OCI-M2 (cell line): ENCODE measurements around the gene EXOC2.

Experiments used
- DNase-seq: peaks from one replicate; lab custom pipeline; 2025; ENCODE audit not compliant: unreplicated experiment; lab: John Stamatoyannopoulos, UW

EXOC2 gene

DNA sequence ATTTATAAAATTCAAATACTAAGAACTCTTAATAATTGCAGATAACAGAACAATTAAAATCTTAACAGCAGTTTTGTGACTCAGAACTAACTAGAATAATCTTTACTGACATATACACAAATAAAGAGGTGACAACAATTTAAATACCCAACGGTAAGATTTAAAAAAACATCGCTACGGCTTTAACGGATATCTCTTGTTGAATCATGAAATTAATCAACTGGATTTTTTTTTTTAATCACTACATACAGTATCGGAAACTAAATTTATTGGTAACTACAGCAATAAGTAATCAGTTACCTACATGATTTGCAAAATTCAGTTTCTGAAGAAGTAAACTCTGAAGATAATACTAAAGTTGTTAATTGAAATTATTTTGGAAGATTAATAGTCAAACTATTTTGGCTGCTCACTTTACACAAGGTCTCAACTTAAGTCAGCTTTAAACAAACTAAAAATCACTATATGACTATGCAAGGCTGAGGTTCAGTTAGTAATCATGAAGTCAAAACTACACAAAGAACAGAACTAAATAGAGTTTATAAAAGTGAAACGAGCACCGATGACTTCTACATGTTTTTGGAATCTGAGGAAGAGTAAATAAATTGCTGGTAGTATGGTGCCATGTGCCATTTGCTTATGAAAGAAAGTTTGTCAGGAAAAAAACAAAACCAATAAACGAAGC is 164.8 kb downstream of the EXOC2 start:
- no peak for DNase-seq

DNA sequence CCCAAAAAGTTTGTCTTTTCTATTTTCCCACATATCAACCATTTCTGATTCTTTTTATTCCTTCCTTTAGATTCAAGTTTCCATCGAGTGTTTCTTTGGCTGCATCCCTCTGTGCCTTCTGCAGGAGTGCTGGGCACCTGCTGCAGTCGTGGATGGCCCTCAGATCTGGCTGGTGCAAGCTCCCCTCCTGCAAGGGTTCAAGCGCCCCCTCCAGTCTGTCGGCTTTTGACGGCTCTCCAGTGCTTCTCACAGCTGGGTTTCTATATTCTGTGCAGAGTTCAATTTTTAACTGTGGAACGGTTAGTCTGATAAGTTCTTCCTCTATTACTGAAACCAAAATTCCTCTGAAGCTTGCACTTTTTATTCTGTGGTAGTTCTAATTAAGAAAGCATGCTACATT is 168.1 kb downstream of the EXOC2 start:
- no peak for DNase-seq

DNA sequence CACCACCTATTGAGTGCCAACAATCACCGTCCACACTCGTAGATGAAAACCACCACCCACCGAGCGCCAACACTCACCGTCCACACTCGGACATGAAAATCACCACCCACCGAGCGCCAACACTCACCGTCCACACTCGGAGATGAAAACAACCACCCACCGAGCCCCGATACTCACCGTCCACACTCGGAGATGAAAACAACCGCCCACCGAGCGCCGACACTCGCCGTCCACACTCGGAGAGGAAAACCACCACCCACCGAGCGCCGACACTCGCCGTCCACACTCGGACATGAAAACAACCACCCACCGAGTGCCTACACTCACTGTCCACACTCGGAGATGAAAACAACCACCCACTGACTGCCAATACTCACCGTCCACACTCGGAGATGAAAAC is 172.1 kb downstream of the EXOC2 start:
- no peak for DNase-seq

DNA sequence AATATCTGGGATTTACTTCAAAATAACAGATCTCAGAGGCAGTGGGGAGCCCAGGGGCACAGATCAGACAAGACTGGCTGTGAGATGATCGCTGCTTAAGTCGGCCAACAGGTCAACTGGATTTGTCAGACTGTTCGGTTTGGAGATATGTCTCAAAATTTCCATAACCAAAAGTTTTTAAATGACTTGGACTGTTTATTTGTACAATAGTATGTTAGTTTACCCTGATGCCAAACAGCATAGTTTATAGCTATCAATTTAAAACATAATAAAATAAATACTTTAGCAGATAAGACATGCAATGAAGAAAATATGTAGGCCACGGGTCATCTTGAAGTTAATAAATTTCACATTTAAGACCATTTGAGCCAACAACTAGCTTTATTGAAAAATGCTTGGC is 174.7 kb downstream of the EXOC2 start:
- no peak for DNase-seq

DNA sequence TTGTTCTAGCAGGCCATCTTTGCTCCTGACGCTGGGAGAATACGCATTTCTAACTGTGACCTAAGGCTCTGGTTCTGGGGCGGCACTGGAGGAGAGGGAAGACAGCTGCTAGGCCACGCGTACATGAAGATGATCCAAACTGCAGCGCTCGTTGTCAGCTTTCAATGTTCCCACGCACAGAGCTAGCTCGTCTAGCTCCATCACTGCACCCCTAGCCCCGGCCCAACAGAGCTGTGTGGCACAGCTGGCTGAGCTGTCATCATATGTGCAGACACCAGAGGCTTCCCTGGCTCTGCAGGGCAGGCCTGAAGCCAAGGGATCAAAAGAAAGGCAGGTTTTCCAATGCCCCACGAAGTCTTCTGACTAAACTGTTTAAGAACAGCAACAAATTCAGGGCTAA is 176.7 kb downstream of the EXOC2 start:
- DNase-seq, result no peak

DNA sequence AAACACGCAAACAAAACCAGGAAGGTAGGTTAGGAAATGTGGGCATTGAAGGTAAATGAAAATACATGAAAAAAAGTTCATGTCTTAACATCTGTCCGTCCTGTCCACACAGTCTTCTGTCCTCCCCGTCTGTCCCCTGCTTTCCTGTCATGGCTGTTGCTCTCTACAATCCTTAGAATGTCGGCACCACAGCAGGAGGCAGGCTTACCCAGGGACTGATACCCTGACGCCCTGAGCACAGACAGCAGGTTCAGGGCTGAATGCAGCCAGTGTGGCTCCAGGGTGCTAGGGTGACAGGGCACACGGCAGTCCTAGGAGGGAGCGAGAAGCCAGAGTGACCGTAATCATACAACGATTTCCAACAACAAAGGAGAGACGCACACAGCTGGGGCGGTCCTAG is 177.7 kb downstream of the EXOC2 start:
- no peak for DNase-seq

DNA sequence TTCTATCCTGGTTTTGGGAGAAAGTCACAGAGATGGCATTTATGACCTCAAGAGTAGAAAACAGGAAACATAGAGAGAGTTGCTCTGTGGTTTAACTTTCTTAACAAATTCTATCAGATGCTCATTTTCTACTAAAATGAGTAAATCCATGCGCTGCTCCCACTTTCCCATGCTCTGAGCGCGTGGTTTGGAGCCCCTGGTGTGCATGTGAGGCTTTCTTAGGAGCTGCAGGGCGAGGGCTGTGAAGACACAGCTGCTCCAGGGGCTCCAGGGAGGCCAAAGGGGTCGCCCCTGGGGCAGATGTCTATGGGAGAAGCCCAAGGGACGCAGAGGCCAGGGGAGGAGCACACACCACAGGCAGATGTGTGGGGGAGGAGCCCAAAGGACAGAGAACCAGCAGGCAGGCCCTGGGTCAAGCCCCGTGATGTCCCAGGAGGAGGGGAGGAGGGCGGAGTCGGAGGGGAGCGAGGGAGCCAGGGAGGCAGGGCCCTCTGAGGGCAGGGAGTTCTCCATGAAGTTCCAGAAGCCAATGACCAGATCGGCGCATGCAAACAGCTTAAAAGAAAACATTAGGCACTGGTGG is 178.5 kb downstream of the EXOC2 start:
- DNase-seq, result no peak

DNA sequence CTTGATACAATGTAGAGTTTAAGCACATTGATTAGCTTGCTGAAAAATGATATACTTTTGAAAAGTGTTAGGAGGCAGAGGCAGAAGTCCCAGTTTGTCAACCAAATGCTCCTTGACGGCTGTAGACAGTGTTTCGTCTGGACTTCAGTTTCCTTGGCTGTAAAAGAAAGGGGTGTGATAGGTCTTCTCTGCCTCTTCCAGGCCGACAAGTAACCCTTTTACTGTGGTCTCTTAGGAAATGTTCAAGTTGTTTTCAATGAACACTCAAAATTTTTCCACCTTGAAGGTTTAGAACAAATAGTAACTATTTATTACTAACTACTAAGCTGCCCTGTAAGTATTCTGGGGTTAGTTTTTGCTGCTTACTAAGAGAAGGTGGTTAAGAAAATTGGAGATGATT is 179.0 kb downstream of the EXOC2 start:
- DNase-seq, result no peak

DNA sequence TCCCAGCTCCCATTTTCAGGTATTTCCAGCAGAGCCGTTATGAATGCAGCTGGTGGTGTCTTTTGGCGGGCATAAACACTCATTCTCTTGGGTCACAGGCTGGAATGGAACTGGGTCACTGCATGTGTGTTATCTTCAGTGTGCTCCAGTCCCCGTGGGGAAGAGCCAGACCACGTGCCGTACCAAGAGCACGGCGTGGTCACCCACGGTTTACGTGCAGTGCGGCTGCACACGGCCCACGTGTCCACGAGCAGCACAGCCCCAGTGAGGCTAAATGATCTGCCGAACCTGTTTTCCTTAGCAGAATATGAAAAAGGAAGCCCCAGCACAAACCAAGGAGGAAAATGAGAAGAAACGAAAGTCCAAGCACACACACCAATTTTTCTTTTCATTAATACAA is 179.9 kb downstream of the EXOC2 start:
- DNase-seq, result no peak

DNA sequence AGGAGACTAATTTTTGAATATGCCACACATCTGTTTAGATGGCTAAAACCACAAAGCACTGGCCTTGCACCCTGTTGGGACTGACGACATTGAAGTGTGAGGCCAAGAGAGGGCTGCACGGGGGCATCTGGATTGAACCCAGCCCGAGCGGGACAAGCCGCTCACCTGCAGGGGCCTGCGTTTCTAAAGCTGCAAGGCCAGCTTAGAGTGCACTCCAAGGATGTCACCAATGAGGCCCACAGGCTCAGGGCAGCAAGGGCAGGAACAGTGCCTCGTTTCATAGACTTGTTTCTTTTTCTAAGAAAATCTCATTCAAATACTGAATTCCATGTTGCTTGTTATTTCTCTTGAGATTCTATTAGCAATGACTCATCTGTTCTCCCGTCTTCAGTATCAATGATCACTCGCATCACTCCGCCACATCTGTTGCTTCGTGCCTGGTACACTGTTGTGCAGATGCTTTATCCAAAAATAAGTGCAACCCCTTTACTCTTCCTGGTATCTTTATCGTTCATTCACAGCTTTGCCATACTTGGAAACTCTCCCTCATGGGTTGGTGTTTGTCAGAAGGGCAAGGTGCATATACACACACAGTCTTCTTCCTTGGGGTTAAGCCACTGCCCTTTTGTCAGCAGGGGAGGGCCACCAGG is 181.3 kb downstream of the EXOC2 start:
- DNase-seq, result no peak

DNA sequence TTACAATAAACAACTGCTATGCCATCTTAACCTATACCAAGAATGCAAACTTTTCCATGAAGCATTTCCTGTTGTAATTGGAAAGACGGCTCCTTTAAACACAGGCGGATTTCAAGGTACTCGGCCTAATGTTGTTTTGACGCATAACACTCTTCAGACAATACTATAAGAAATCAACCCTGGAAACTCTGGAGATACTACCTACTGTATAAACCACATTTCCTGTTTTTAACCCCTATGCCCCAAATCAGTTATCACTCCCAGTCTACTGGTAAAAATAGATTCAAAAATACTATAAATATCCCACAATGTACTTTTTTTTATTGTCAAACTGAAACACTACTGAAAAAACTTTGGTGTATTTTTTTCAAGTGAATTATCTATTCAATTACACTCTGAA is 183.3 kb downstream of the EXOC2 start:
- no peak for DNase-seq

DNA sequence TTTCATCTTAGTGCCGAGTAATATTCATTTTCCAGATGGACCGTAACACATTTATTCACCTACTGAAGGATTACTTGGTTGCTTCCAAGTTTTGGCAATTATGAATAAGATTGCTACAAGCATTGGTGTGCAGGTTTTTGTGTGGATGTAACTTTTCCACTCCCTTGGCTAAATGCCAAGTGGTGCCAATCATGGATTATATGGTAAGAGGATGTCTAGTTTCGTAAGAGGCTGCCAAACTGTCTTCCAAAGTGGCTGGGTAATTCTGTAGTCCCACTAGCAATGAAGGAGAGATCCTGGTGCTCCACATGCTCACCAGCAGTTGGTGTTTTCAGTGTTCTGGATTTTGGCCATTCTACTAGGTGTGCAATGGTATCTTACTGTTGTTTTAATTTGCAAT is 184.3 kb downstream of the EXOC2 start:
- DNase-seq, result no peak

DNA sequence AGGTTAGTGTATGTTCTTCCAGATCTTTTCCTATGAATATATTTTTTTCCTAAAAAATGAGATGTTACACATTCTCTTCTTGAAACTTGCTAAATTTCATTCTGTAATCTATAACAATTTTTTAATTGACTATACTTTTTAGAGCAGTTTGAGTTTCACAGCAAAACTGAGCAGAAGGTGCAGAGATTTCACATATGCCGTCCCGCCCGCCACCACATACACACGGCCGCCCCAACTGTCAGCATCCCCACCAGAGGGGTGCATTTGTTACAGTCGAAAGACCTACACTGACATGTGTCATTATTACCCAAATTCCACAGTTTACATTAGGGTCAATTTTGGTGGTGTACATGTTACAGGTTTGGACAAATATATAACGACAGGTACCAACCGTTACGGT is 184.9 kb downstream of the EXOC2 start:
- DNase-seq, result no peak

DNA sequence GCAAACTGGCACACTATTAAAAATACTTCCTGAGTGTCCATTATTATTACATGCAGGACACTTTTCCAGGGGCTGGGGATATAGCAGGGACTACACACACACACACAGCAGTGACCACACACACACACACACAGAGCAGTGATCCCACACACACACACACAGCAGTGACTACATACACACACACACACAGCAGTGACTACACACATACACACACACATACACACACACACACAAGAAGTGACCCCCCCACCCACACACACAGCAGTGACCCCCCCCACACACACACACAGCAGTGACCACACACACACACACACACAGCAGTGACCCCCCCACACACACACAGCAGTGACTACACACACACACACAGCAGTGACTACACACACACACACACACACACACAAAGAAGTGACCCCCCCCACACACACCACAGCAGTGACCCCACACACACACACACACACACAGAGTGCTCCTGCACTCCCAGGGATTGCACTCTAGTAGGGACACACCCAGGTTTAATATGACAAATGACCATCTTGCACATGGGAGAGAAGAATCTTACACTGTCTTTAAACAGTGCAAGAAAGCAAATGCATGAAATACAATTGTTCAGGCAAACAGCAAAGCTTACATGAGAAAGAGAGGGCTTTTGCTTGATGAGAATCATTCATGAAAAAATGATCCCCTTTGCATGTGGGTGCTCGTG is 185.9 kb downstream of the EXOC2 start:
- no peak for DNase-seq

DNA sequence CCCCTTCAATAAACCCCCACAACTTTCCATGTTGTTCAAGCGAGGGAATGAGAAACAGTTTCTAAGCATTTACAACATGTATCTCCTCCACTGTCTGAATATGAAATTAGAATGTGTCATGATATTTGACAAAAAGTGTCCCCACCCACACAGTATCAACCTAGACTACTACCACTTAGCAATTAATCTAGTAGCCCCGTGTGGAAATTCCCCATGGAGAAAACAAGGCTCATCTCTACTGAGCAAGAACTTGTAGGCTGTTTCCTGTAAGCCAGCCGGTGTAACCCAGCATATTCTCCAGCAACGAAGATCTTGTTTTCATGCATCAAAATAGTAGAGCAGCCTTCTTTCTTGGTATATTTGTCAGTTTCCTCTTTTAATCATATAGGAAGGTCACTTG is 186.4 kb downstream of the EXOC2 start:
- no peak for DNase-seq

DNA sequence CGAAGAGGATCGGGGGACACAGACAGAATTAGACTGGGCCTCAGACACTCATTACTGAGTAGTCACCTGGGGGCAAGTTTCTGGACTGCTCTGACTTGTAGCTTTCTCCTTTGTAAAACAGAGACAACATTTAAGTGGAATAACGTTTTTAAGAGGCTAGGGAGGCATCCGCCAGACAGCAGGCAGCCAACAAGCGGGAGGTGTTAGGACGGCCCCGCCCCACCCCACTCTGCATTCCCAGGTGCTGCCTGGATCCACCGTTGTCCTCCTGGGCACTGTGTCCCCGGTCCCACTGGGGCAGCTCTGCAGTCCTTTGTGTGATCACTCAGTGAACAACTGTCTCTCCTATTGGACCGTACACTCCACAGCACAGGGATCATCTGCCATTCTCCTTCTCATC is 187.6 kb downstream of the EXOC2 start:
- DNase-seq, result no peak

DNA sequence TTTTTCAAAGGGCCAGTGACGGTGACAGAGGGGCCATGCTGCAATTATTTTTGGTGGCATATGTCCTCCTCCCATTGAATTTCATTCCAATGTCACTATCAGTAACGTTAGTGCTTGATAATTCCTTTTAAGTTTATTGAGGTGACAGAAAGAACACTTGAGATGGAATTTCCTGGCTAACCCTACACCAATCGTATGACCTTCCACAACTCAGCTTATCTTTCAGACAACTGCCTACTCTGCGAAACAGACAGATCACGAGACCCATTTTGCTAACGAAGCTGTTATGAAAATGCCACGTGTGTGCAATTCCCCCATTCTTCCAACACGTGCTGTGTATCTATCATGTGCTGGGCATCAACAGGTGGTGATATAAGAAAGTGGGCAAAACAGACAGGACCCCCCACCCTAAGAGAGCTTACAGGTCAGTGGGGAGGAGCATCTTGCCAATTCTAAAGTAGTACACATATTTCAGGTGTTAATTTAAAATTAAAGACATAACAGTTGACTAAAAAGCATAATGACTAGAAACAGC is 188.4 kb downstream of the EXOC2 start:
- DNase-seq, result no peak

DNA sequence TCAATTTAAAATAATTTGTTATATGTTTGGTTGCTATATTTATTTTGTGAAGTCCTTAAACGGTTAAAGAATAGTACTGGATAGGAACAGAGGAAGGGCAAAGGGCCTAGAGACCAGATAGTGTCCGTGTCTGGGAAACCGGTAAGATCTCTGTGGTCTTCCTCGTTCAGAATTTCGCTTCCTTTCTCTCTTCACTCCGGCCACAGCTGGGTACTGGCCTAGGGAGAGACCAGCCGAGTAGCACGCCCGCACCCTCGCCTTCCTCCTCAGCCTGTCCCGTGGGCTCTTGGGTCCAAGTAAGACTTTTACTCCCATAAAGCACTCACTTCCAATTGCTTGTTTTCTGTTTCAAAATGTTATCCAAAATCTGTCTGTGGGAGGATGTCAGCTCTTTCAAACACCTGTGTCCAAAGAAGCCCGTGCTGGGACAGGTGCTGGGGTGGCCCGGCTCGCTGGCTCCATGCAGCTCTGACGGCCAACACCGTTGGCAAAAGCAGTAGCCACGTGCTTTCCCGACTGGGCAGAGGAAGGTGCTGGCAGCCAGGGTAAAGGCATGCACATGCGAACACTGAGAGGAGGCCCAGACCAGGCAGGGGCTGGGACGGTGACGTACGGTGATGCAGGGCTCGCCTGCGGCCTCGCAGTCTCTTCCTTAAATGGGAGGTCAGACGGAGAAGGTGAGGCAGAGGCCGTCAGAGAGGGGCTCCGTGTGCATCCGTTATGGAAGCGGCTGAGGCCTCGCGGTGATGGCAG is 189.2 kb downstream of the EXOC2 start:
- DNase-seq, result no peak

DNA sequence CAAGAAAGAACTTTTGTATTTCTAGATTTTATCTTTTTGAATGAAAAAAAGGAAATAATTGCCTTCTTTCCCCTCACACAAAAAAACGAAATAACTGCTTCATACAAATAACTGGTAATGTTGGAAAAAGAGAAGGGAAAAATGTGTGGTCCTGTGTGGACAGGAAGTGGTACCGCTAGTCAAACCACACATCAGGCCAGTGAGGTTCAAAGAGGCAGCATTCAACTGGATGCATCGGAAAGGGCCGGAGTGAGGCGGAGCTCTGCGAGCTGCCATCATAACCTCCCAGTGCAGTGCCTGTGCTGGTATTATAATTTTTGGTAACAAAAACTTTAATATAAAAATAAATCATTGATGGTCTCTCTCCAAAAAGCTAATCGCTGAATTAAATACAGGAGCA is 190.2 kb downstream of the EXOC2 start:
- no peak for DNase-seq

DNA sequence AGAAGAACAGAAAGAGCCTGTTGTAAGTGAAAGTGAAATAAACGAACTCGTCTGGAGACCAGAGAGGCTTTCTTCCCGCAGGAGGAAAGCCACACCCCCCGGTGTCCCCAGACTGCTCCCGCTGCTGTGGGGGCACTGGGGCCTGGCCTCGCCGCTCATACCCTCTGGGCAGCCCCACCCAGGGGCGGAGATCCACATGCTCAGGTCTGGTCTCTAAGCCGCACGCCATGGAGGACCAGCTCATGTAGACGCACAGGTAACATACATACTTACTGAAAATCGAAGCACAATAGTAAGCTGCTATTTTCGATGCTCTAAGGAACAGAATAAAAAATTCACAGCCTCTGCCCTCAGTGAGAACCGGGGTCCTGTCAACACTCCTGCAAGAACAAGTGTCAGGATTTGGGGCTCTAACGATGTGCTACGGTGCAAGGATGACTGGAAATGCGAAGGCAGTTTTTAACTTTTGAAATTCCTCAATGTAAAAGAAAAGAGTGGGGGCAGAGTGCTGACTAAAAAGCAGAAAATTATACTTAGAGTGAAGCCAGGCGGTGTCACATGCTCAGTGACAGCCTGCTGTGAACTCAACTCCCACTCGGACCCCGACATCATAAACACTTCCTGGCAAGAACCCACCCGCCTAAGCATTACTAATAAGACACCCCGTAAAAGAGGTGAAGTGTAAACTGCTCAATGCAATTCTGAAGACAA is 190.9 kb downstream of the EXOC2 start:
- no peak for DNase-seq

DNA sequence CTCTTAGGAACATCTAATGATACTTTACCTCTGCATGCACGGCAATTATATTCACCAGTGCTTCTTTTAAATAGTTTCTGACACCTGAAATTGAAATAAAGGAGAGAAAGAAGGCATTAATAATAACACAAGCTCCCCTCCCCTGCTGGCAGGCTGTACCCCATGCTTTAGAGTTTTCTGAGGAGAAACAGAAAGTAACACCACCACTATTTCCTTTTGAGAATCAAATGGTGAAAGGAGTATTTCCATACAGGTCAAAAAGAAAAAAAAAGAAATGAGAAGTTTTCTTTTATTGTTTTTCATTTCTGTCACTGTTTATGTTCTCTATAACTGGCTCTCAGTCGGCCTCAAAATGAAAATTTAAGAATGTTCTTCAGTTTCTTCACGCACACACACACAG is 193.3 kb downstream of the EXOC2 start:
- no peak for DNase-seq
